ENCODE measurements around the gene NRCAM. TPM values are rescaled to one million over a fixed set of nuclear protein-coding genes. Genes with fewer than 3 reads are reported as not detected.

Gene NRCAM
- total and polyA plus RNA-seq, 2 of the 8 experiments (the other 6 are each of a cell fraction or from before 2014, with no cell fraction given), result 2.7 to 3.8 TPM

DNA sequence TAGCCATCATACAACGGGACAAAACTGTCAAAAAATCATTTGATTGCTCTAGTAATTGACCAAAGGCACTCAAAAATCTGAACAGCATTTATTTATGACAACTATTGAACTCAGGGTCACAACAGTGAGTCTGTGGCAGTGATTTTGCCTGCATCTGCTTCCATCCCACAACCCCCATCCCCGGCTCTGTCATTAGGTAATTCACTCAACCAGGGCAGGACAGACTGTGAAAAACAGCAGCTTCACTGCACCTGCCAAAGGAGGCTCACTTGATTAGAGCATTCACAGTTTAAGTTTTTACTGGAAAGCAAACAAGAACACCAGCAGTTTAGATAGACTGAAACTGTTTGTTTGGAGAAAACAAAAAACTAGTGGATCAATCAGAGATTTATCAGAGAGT lies 22.2 kb downstream of the NRCAM start (continued):
- no peak for TF ChIP-seq POLR2AphosphoS5 (IDR thresholded peaks at IDR 0.05; ENCODE audit: low read depth, low read length)
- no peak for TF ChIP-seq KDM1A (IDR thresholded peaks at IDR 0.05; ENCODE audit: borderline replicate concordance, low read length)

All from H1 (cell line).